Right cardiac atrium (tissue), 5 donors: Measurements from ENCODE around the gene FAM210A. TPM values are rescaled to one million over a fixed set of nuclear protein-coding genes. Genes with fewer than 3 reads are reported as not detected.
A peak's percentile ranks its signal among the peaks of the same experiment; 100 is the strongest.

ENCODE experiments used
- ATAC-seq, 2 donors: fragments of 200-7000 bp; cut with Tn5 transposase; one replicate each; pipeline versions ENCODE4 v1.8.0 to v1.9.1; 2020; ENCODE audit warnings: moderate library complexity in 2 of 2, mild to moderate bottlenecking in 1 of 2
- DNase-seq, 3 donors: peaks; one replicate each; pipeline ENCODE4 v3.0.0-alpha.2; 2020
- H3K27ac ChIP-seq: one replicate; pipeline ENCODE4 v1.5.1; 2013; ENCODE audit warnings: mild to moderate bottlenecking, low read length, control low read depth, moderate library complexity
- H3K27me3 ChIP-seq: one replicate; pipeline ENCODE4 v1.6.1; 2013; ENCODE audit not compliant: control insufficient read depth, insufficient read depth
- H3K4me1 ChIP-seq: one replicate; pipeline ENCODE4 v1.6.1; 2013; ENCODE audit warnings: low read length; ENCODE audit not compliant: control insufficient read depth, insufficient read depth
- H3K4me3 ChIP-seq: one replicate; pipeline ENCODE4 v1.5.1; 2013; ENCODE audit warnings: low read length, control low read depth
- H3K9me3 ChIP-seq: one replicate; pipeline ENCODE4 v1.6.1; 2013; ENCODE audit warnings: low read length; ENCODE audit not compliant: control insufficient read depth
- WGBS: extraction: QIAGEN DNeasy Blood & Tissue Kit; methylation state at CpG from one replicate; pipeline ENCODE4 v1.1.7; 2013; 5-methylcytosine and 5-hydroxymethylcytosine counted together
- intact Hi-C, 4 donors: fragments of 100-400 bp; cut with DNase I; formaldehyde crosslinking; loops; one replicate each; pipeline versions ENCODE4 v1.11.0 to v1.14.0; 2022 to 2023
- polyA plus RNA-seq: library from polyadenylated mRNA; stranded (reverse); fragments of 200-250 nt; gene quantifications from one replicate; pipeline ENCODE4 v1.2.3, GENCODE V29; 2013
- total RNA-seq, 4 donors: library from RNA; stranded (reverse); fragmentation: NEBNext Ultra II Directional; extraction: Animal tissue kit (Norgen Biotek cat#: 25700); gene quantifications; one replicate each; pipeline ENCODE4 v1.2.1, GENCODE V29; 2021
- donor health status: healthy with polysubstance abuse.
- donor health status: DM: no; HTN: yes; CAD: no.
- donor health status: DM: no; HTN: no; CAD: no.
- donor health status: DM: no; HTN: yes; CAD: no; lungs with severe emphysema.
- donor health status: DM: yes; HTN: yes; CAD: no.

FAM210A gene
- total and polyA plus RNA-seq, 5 donors: 12.6 to 66.5 (median 47.8) TPM

- WGBS: 92% methylated on average over 19 of the region's 19 CpGs
- H3K4me3 ChIP-seq: no peak overlapping the region
- DNase-seq (no peak), ATAC-seq (no peak)
- H3K27ac ChIP-seq: no peak overlapping the region
- intact Hi-C loops: loop anchor here in 1 of 4 donors (10.0 kb wide), 1 partner anchor 407 kb away; the partner anchor contains the start of gene LDLRAD4
- H3K27me3 ChIP-seq: no peaks in the 10 kb centered on the region
- no peaks in the 10 kb centered on the region for H3K9me3 ChIP-seq
- no peaks in the 10 kb centered on the region for H3K4me1 ChIP-seq
Measured at GRCh38 chr18:13621886-13622619, 104.3 kb downstream of the FAM210A start.

- DNase-seq: no peak
- intact Hi-C loops: loop anchor here in 1 of 4 donors (10.0 kb wide), 1 partner anchor 407 kb away; the partner anchor contains the start of gene LDLRAD4
Measured at GRCh38 chr18:13621446-13621849, 104.9 kb downstream of the FAM210A start.

GRCh38 chr18:13620818-13621445 is 105.4 kb downstream of the FAM210A start:
- intact Hi-C loops: loop anchor here in 1 of 4 donors (10.0 kb wide), 1 partner anchor 406 kb away; the partner anchor contains the start of gene LDLRAD4
- DNase-seq (no peak), ATAC-seq (no peak)
- Histone ChIP-seq H3K4me1 (no peaks in the 10 kb centered on the region), H3K27ac (no peak overlapping the region), H3K27me3 (no peaks in the 10 kb centered on the region), H3K9me3 (no peaks in the 10 kb centered on the region), H3K4me3 (no peak overlapping the region)
- 95% methylated on average over 29 of the region's 29 CpGs for WGBS

More at GRCh38 chr18:13621446-13621849, 104.9 kb downstream of the FAM210A start:
- Histone ChIP-seq H3K4me3 (no peak overlapping the region), H3K27me3 (no peaks in the 10 kb centered on the region), H3K4me1 (no peaks in the 10 kb centered on the region), H3K9me3 (no peaks in the 10 kb centered on the region), H3K27ac (no peak overlapping the region)
- ATAC-seq: no peak
- WGBS: 96% methylated on average over 23 of the region's 23 CpGs

GRCh38 chr18:13620206-13620672 is 106.1 kb downstream of the FAM210A start:
- DNase-seq: no peak
- 86% methylated on average over 10 of the region's 10 CpGs for WGBS
- intact Hi-C loops: loop anchor here in 1 of 4 donors (10.0 kb wide), 1 partner anchor 405 kb away; the partner anchor contains the start of gene LDLRAD4
- H3K27ac ChIP-seq: no peak overlapping the region
- H3K4me1 ChIP-seq: no peaks in the 10 kb centered on the region
- no peaks in the 10 kb centered on the region for H3K9me3 ChIP-seq
- H3K27me3 ChIP-seq: no peaks in the 10 kb centered on the region
- no peak for ATAC-seq
- no peak overlapping the region for H3K4me3 ChIP-seq

DNA sequence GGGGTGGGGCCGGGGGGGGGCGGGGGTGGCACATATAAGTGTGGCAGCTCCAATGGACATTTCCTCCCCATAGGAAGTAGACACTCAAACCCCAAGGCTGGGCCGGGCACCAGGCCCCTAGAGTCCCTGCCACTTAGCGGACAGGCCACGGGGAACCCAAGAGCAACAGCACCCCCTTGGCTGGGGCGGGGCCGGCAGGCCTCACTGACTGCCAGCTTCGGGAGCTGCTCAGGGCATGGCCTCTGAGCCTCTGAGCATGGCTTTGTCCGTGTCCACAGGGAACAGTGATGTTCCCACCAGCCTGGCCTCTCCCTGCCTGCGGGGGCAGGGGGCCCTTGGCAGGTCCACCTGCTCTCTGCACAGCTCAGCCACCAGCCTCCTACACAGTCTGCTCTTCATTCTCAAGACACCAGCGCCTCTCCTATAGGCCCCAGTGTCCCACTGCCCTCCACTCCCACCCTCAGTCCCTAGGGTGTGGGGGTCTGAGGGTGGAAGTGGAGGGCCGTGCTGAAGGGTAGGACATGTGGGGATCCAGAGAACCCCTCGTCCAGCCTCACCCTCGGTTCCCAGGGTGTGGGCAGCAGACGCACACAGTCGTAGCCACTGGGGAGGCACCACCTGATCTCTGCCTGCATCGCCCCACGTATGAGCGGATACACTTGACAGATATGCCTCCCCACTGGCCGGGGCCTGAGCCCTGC is 106.7 kb downstream of the FAM210A start:
- Histone ChIP-seq H3K27ac (no peak overlapping the region), H3K4me3 (no peak overlapping the region), H3K9me3 (no peaks in the 10 kb centered on the region), H3K27me3 (no peaks in the 10 kb centered on the region), H3K4me1 (peaks cover 2% of the 10 kb centered on the region)
- no peak for ATAC-seq
- DNase-seq: no peak
- WGBS: 90% methylated on average over 20 of the region's 20 CpGs
- intact Hi-C loops: loop anchor here in 1 of 4 donors (10.0 kb wide), 1 partner anchor 405 kb away; the partner anchor contains the start of gene LDLRAD4

DNA sequence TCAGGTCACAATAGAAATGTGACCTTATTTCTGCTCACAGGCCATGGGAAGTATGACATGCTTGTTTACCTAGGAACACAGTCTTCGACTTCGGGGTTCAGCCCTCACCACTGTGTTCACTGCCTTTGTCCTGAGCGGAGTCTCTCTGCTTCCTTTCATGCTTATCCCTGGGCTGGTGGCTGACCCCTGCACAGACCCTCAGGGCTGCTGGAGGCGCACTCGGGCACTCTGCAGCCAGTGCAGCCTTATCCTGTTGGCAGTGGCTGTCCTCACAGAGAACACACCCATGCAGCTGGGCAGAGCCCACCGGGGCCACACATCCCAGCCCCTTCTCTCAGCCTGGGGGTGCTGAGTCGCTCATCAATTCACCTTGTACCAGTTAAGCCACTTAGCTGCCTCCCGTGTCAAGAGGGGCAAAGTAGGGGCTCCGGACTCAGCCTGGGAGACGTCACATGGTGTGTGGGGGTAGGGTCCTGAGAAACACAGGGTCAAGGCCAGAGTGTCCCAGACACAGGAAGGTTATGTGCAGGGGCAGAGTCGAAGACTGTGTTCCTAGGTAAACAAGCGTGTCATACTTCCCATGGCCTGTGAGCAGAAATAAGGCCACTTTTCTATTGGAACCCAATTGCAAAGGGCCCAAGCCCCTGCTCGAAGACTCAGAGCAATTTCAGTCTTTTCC is 107.5 kb downstream of the FAM210A start:
- Histone ChIP-seq H3K27me3 (no peaks in the 10 kb centered on the region), H3K4me3 (no peak overlapping the region), H3K9me3 (no peaks in the 10 kb centered on the region), H3K27ac (no peak overlapping the region), H3K4me1 (peaks cover 2% of the 10 kb centered on the region)
- 84% methylated on average over 13 of the region's 13 CpGs for WGBS
- DNase-seq (no peak), ATAC-seq (no peak)
- intact Hi-C loops: no loop called here

DNA sequence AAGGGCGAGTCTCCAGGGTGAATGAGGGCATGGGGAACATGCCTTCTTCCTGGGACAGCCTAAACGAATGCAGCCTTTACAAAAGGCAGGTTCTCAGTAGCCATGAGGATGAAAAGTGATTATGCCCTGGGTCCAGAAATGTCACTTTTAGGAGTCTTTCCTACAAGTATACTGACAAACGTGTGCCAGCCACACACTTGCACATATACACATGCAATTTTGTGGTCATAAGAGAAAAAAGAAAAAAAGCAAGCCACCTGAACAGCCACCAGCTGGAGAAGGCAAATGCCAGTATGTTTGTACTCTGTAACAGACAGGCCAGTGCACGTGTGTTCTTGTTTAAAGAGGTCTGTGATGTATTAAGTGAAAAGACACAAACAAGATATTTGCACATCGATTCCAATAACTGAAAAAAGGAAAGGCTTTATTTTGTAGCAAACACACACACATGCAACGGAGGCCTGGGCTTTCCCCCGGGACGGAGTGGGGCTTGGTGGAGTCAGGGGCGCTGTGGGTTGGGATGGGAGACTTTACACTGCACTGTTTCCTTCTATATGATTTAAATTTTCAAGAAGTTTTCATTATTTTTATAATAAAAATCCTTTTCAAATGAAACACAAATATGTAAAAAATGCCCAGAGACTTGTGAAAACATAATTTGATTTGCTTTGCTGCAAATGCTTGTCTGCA is 108.4 kb downstream of the FAM210A start:
- ATAC-seq (no peak), DNase-seq (no peak)
- Histone ChIP-seq H3K27me3 (no peaks in the 10 kb centered on the region), H3K4me3 (no peak overlapping the region), H3K4me1 (peaks cover 2% of the 10 kb centered on the region), H3K27ac (no peak overlapping the region), H3K9me3 (no peaks in the 10 kb centered on the region)
- 86% methylated on average over 9 of the region's 9 CpGs for WGBS
- intact Hi-C loops: no loop called here

DNA sequence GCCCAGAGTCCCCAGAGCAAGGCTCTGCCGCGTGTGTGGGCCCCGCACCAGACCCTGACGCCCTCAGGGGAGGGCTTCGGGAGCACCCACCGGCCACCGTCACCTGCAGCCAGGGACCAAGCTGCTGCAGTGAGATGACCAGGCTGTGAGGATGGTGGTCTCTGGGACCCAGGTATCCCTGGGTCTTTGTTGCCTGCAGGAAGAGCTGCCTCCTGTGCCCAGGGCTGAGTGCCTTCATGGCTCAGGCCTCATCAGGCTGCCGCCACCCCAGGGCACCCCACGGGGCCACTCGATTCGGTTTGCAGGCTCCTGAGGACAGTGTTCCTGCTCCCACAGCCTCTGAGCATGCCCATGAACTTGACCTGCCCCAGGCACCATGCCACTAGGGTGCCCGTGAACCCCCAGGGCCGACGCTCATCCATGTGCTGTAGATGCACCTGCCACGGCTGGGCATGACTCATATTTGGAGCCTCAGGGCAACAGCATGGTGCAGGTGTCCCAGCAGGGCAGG is 109.8 kb downstream of the FAM210A start:
- Histone ChIP-seq H3K4me3 (no peak overlapping the region), H3K27me3 (no peaks in the 10 kb centered on the region), H3K4me1 (peaks cover 2% of the 10 kb centered on the region), H3K9me3 (no peaks in the 10 kb centered on the region), H3K27ac (no peak overlapping the region)
- WGBS: 94% methylated on average over 15 of the region's 15 CpGs
- intact Hi-C loops: no loop called here
- DNase-seq (no peak), ATAC-seq (no peak)

- WGBS: 79% methylated on average over 5 of the region's 5 CpGs
- Histone ChIP-seq H3K4me3 (no peak overlapping the region), H3K27me3 (no peaks in the 10 kb centered on the region), H3K27ac (peak overlapping the region; percentile 69), H3K4me1 (peaks cover 2% of the 10 kb centered on the region), H3K9me3 (no peaks in the 10 kb centered on the region)
- DNase-seq (no peak), ATAC-seq (no peak)
- intact Hi-C loops: no loop called here
Measured at GRCh38 chr18:13616041-13616440, 110.3 kb downstream of the FAM210A start.

DNA sequence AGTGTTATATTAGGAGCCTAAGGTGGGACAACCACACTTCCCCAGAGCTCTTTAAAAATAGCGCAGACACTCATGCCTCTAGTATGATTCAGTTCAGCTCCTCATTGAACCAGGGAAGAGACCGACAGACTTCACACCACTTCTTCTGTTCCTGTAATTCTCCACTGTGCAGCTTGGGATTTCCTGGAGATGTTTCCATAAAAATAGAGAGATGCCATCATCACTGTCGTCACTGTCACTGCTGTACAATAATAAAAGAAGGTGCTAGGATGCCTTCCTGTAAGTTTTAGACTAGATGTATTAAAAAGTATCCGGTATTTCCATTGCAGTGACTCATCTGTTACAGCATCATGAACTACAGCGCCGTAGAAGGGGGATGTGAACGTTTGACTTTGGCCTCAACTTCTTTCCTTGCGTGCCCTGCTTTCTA is 110.9 kb downstream of the FAM210A start:
- DNase-seq: no peak
- 53% methylated on average over 8 of the region's 8 CpGs for WGBS
- Histone ChIP-seq H3K4me3 (no peak overlapping the region), H3K9me3 (no peaks in the 10 kb centered on the region), H3K27me3 (no peaks in the 10 kb centered on the region), H3K27ac (peak overlapping the region; percentile 55), H3K4me1 (peaks cover 3% of the 10 kb centered on the region)
- peak; percentile 47 to 60 for ATAC-seq
- intact Hi-C loops: no loop called here
